CD4-positive, alpha-beta T cell (primary cell): ENCODE data around the gene TBC1D17. TPM values are rescaled to one million over a fixed set of nuclear protein-coding genes. Genes with fewer than 3 reads are reported as not detected.
A peak's percentile ranks its signal among the peaks of the same experiment; 100 is the strongest.

Source experiments
- ATAC-seq: fragments of 200-7000 bp; cut with Tn5 transposase; one replicate; pipeline ENCODE4 v1.10.0; 2022; ENCODE audit warnings: mild to moderate bottlenecking; ENCODE audit not compliant: poor library complexity
- CTCF ChIA-PET: fragments of 350-600 bp; sonication (Branson Sonifier 250); formaldehyde crosslinking; loops from one replicate; lab custom pipeline; 2021; ENCODE audit warnings: antibody characterized with exemption, inconsistent platforms; lab: Charles Lee
- POLR2A ChIA-PET: fragments of 350-600 bp; sonication (Branson Sonifier 250); formaldehyde crosslinking; loops from one replicate; lab custom pipeline; 2021; ENCODE audit warnings: antibody characterized with exemption, inconsistent platforms; lab: Charles Lee
- DNase-seq, 14 experiments: peaks; one replicate each; pipeline ENCODE4 v3.0.0-alpha.2; 2013 to 2020; ENCODE audit warnings: mixed read lengths in 2 of 14
- H3K27ac ChIP-seq, 2 donors: one replicate each; pipeline versions ENCODE4 v1.5.1 to v1.7.0; 2013; ENCODE audit warnings: low read length in 2 of 2, low read depth in 1 of 2, mild to moderate bottlenecking in 1 of 2
- H3K27me3 ChIP-seq, 2 experiments: 1 replicate in 1 of 2; 2 replicates in 1 of 2; pipeline versions ENCODE4 v1.6.1 to v1.7.0; 2013; ENCODE audit warnings: low read length in 2 of 2, control low read depth in 1 of 2, mild to moderate bottlenecking in 1 of 2, moderate library complexity in 1 of 2; ENCODE audit not compliant: insufficient read depth in 2 of 2, control insufficient read depth in 1 of 2
- H3K36me3 ChIP-seq: one replicate; pipeline ENCODE4 v1.6.1; 2013; ENCODE audit warnings: low read length, control low read depth; ENCODE audit not compliant: insufficient read depth
- H3K4me1 ChIP-seq: one replicate; pipeline ENCODE4 v1.6.1; 2013; ENCODE audit warnings: low read length, control low read depth; ENCODE audit not compliant: insufficient read depth
- H3K4me3 ChIP-seq: one replicate; pipeline ENCODE4 v1.5.1; 2013; ENCODE audit warnings: mild to moderate bottlenecking, low read length, moderate library complexity
- H3K9me3 ChIP-seq, 2 experiments: 1 replicate in 1 of 2; 2 replicates in 1 of 2; pipeline versions ENCODE4 v1.6.1 to v1.7.0; 2013; ENCODE audit warnings: low read length in 2 of 2, mild to moderate bottlenecking in 2 of 2, control low read depth in 1 of 2, moderate library complexity in 1 of 2; ENCODE audit not compliant: control insufficient read depth in 1 of 2, insufficient read depth in 1 of 2
- H3K27ac Mint-ChIP-seq: one replicate; pipeline ENCODE4 v1.8.0; 2020; ENCODE audit warnings: mixed read lengths
- H3K27me3 Mint-ChIP-seq: one replicate; pipeline ENCODE4 v1.8.0; 2021; ENCODE audit warnings: mixed read lengths
- H3K36me3 Mint-ChIP-seq: one replicate; pipeline ENCODE4 v1.8.0; 2021; ENCODE audit warnings: low read depth, mixed read lengths
- H3K4me1 Mint-ChIP-seq: one replicate; pipeline ENCODE4 v1.8.0; 2021; ENCODE audit warnings: low read depth, mixed read lengths
- H3K4me3 Mint-ChIP-seq: one replicate; pipeline ENCODE4 v1.8.0; 2020; ENCODE audit warnings: mild to moderate bottlenecking, mixed read lengths
- H3K9me3 Mint-ChIP-seq: one replicate; pipeline ENCODE4 v1.8.0; 2020; ENCODE audit warnings: mixed read lengths
- CTCF ChIP-seq: fragments of 200-600 bp; IDR thresholded peaks from one replicate; pipeline ENCODE4 v1.8.0; 2022; ENCODE audit warnings: antibody characterized with exemption, mild to moderate bottlenecking
- intact Hi-C, 2 experiments: fragments of 100-400 bp; cut with DNase I in 1 of 2; cut with micrococcal nuclease in 1 of 2; formaldehyde crosslinking; loops; one replicate each; pipeline versions ENCODE4 v1.15.1 to v1.9.0; 2023 to 2025; cut with DNase I, micrococcal nuclease
- total RNA-seq, 174 experiments: library from RNA in 2 of 174; stranded (reverse) in 2 of 174; gene quantifications; one replicate each; pipeline ENCODE4 v1.2.3 and lab custom pipeline; 2021 to 2026

TBC1D17 gene
- total RNA-seq, 2 experiments from 2014 or later: 35.5 to 35.8 TPM

DNA sequence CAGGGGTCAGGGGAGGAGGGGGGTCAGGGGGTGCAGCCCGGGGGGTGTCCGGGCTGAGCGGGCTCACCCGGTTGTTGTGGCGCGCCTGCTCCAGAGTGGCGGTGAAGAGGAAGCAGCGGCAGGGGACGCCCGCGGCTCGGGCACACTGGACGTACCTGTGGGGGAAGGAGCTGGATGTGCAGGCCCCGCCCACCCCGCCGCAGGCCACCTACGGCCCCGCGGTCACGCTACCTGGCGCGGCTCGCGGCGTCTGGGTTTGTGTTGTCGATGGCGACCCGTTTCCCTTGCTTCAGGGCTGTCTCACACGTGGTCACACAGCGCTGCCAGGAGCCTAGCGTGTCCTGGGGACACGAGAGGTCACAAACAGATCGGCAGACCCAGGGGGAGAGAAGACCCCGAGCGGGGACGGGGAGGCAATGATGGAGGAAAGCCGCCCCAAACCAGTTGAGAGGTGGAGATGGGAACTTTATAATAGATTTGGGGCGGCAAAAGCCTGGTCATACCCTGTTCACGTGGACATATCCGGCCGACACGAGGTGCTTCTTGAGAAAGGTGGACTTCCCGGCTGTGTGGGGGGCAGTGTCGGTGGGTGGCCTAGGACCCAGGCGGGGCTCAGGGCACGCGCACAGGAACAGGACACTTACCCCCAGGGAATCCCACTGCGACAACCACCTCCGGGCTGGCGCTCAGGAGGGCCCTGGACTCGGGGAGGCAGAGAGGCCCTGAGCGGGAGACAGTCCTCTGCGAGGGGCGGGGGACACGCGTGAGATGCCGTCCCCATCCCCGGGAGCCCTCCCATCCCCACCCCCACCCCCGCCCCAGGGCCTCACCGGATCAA is 15.7 kb upstream of the TBC1D17 start:
- intact Hi-C loops: no loop called here
- peak overlapping the region; percentile 45 for H3K4me3 Mint-ChIP-seq
- Histone ChIP-seq H3K36me3 (peaks cover 74% of the 10 kb centered on the region), H3K9me3 (no peaks in the 10 kb centered on the region), H3K4me1 (peaks cover 24% of the 10 kb centered on the region), H3K4me3 (no peak overlapping the region), H3K27me3 (no peaks in the 10 kb centered on the region), H3K27ac (no peak overlapping the region)
- ChIA-PET CTCF (no interaction called here), POLR2A (interaction anchor here (0.8 to 1.2 kb wide), 2 partner anchors 8 to 11 kb away, joined by 3 to 4 read pairs; partner anchors contain the start of gene PTOV1)
- H3K4me1 Mint-ChIP-seq: peaks cover 16% of the 10 kb centered on the region
- peaks cover 54% of the 10 kb centered on the region for H3K36me3 Mint-ChIP-seq
- no peak overlapping the region for H3K27ac Mint-ChIP-seq
- no peaks in the 10 kb centered on the region for H3K9me3 Mint-ChIP-seq
- no peak for ATAC-seq
- H3K27me3 Mint-ChIP-seq: no peaks in the 10 kb centered on the region
- TF ChIP-seq CTCF: no peak
- no peak for DNase-seq

DNA sequence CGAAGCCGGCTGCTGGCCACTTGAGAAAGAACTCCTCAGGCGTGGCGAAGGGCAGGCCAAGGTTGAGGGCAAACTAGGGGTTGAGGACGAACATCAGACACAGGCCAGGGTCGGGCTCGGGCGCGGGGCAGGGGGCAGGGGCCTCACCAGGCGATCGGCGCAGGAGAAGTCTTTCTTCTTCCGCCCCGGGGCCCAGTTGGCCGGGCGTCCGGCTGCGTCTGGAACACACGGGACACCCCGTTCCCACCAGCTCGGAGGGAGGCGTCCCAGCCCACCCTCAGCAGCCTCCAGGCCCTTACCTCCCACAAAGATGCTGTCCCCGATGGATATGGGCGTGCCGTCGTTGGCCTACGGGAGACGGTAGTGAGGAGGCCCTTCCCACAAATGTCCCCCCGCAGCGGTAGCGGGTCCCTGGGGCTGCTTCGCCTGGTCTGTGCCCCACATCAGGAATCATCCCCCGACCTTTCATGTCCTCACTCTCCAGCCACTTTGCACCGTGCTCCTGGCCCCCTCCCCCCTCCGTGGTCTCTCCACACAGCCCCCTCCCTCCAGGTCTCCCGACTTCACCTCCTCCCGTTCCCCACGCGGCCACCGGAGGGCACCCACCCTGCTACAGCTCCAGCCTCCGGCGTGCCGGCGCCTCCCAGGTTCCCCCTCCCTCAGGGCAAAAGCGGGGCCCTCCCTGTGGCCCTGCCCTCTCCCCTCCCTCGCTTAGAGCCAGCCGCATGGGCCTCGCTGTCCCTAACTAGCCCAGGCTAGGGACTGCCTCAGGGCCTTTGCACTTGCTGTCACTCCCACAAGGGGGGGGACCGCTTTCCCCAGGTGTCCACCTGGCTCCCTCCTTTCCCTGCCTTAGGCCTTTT is 14.9 kb upstream of the TBC1D17 start:
- no peak overlapping the region for H3K27ac ChIP-seq
- Mint-ChIP-seq H3K4me3 (no peak overlapping the region), H3K9me3 (no peaks in the 10 kb centered on the region), H3K27me3 (no peaks in the 10 kb centered on the region), H3K36me3 (peaks cover 56% of the 10 kb centered on the region), H3K4me1 (peaks cover 24% of the 10 kb centered on the region), H3K27ac (no peak overlapping the region)
- peak; percentile 13 for TF ChIP-seq CTCF
- H3K4me3 ChIP-seq: no peak overlapping the region
- peak in 1 of 14 experiments; percentile 35 for DNase-seq
- CTCF ChIA-PET: no interaction called here
- peaks cover 67% of the 10 kb centered on the region for H3K36me3 ChIP-seq
- POLR2A ChIA-PET: interaction anchor here (1.1 kb wide), 1 partner anchor 12 kb away, joined by 5 read pairs; the partner anchor contains the start of gene PTOV1
- no peaks in the 10 kb centered on the region for H3K9me3 ChIP-seq
- no peaks in the 10 kb centered on the region for H3K27me3 ChIP-seq
- intact Hi-C loops: no loop called here
- H3K4me1 ChIP-seq: peaks cover 32% of the 10 kb centered on the region
- no peak for ATAC-seq

GRCh38 chr19:49863254-49863934 is 14.1 kb upstream of the TBC1D17 start:
- ATAC-seq (no peak), DNase-seq (no peak)
- no peak for TF ChIP-seq CTCF
- H3K4me3 Mint-ChIP-seq: peak overlapping the region; percentile 39
- no peak overlapping the region for H3K27ac Mint-ChIP-seq
- H3K27ac ChIP-seq: no peak overlapping the region
- no peaks in the 10 kb centered on the region for H3K27me3 ChIP-seq
- peaks cover 59% of the 10 kb centered on the region for H3K36me3 ChIP-seq
- peaks cover 28% of the 10 kb centered on the region for H3K4me1 Mint-ChIP-seq
- no peaks in the 10 kb centered on the region for H3K27me3 Mint-ChIP-seq
- peaks cover 0 to 4% of the 10 kb centered on the region in 2 experiments for H3K9me3 ChIP-seq
- ChIA-PET POLR2A (interaction anchor here (1.1 kb wide), 1 partner anchor 12 kb away, joined by 5 read pairs; the partner anchor contains the start of gene PTOV1), CTCF (no interaction called here)
- H3K4me3 ChIP-seq: no peak overlapping the region
- H3K36me3 Mint-ChIP-seq: peaks cover 58% of the 10 kb centered on the region
- H3K4me1 ChIP-seq: peaks cover 40% of the 10 kb centered on the region
- no peaks in the 10 kb centered on the region for H3K9me3 Mint-ChIP-seq
- intact Hi-C loops: no loop called here
